Suprapubic skin (tissue), 3 donors: Measurements from ENCODE around the gene FBXW10.
"Not testable (repeated sequence)": the region's sequence is repeated elsewhere in the genome, so short reads cannot be mapped to it uniquely, and the experiment has no call there.

Source experiments
- CTCF ChIP-seq, 2 donors: fragments of 200-600 bp in 1 of 2; fragments of 450-650 bp in 1 of 2; sonication (generic) in 1 of 2; IDR thresholded peaks; one replicate each; pipeline ENCODE4 v1.5.1; 2016 to 2019; ENCODE audit warnings: antibody characterized with exemption in 2 of 2, mild to moderate bottlenecking in 1 of 2, moderate library complexity in 1 of 2
- POLR2A ChIP-seq, 2 donors: fragments of 450-650 bp; IDR thresholded peaks; one replicate each; pipeline ENCODE4 v1.6.1; 2017; ENCODE audit warnings: antibody characterized with exemption in 2 of 2, mild to moderate bottlenecking in 2 of 2, moderate library complexity in 2 of 2

- not testable (repeated sequence) for TF ChIP-seq CTCF, POLR2A (IDR thresholded peaks at IDR 0.05)
Measured at GRCh38 chr17:18827613-18828012, 83.8 kb downstream of the FBXW10 start.
